Common myeloid progenitor, CD34-positive (primary cell): ENCODE results near the gene SACM1L.
"Not testable (repeated sequence)": the region's sequence is repeated elsewhere in the genome, so short reads cannot be mapped to it uniquely, and the experiment has no call there.

Source experiments
- CTCF ChIA-PET: fragments of 350-600 bp; sonication (Branson Sonifier 250); formaldehyde crosslinking; loops from one replicate; lab custom pipeline; 2021; ENCODE audit warnings: antibody characterized with exemption; lab: Charles Lee
- POLR2A ChIA-PET: fragments of 350-600 bp; sonication (Branson Sonifier 250); formaldehyde crosslinking; loops from one replicate; lab custom pipeline; 2021; ENCODE audit warnings: antibody characterized with exemption; lab: Charles Lee
- DNase-seq, 3 donors: peaks; one replicate each; pipeline versions ENCODE4 v3.0.0 to v3.0.0-alpha.2; 2013
- H3K27ac ChIP-seq, 2 experiments: 1 replicate in 1 of 2; 2 replicates in 1 of 2; pipeline ENCODE4 v1.7.0; 2013; ENCODE audit warnings: inconsistent platforms in 2 of 2, low read length in 2 of 2, mild to moderate bottlenecking in 2 of 2, low read depth in 1 of 2, moderate library complexity in 1 of 2; ENCODE audit not compliant: severe bottlenecking in 2 of 2, insufficient read depth in 1 of 2, poor library complexity in 1 of 2
- H3K27me3 ChIP-seq, 5 experiments: replicated peaks in 2 of 5; 1 replicate in 3 of 5; 2 replicates in 2 of 5; pipeline versions ENCODE4 v1.6.1 to v1.7.0; 2013; ENCODE audit warnings: low read length in 4 of 5, mild to moderate bottlenecking in 2 of 5, moderate library complexity in 2 of 5, inconsistent platforms in 1 of 5; ENCODE audit not compliant: insufficient read depth in 5 of 5, control insufficient read depth in 4 of 5
- H3K36me3 ChIP-seq, 4 experiments: 1 replicate in 2 of 4; 2 replicates in 2 of 4; pipeline versions ENCODE4 v1.6.1 to v1.7.0; 2013; ENCODE audit warnings: low read length in 3 of 4, control low read depth in 1 of 4, mild to moderate bottlenecking in 1 of 4; ENCODE audit not compliant: control insufficient read depth in 4 of 4, insufficient read depth in 4 of 4
- H3K4me1 ChIP-seq, 4 experiments: 1 replicate in 3 of 4; 2 replicates in 1 of 4; pipeline versions ENCODE4 v1.6.1 to v1.7.1; 2013; ENCODE audit warnings: low read length in 3 of 4, mild to moderate bottlenecking in 3 of 4, control low read depth in 1 of 4, inconsistent platforms in 1 of 4, moderate library complexity in 1 of 4; ENCODE audit not compliant: control insufficient read depth in 4 of 4, insufficient read depth in 4 of 4; ENCODE audit errors: control extremely low read depth in 1 of 4
- H3K4me3 ChIP-seq, 7 experiments: 1 replicate in 4 of 7; 2 replicates in 3 of 7; pipeline versions ENCODE4 v1.5.1 to v1.7.0; 2013; ENCODE audit warnings: mild to moderate bottlenecking in 7 of 7, low read length in 6 of 7, moderate library complexity in 6 of 7, inconsistent platforms in 2 of 7, low read depth in 2 of 7, control low read depth in 1 of 7; ENCODE audit not compliant: insufficient read depth in 4 of 7, control insufficient read depth in 1 of 7; ENCODE audit errors: extremely low read depth in 1 of 7
- H3K9me3 ChIP-seq, 5 experiments: 1 replicate in 4 of 5; 2 replicates in 1 of 5; pipeline versions ENCODE4 v1.6.1 to v1.7.1; 2013; ENCODE audit warnings: low read length in 4 of 5, mild to moderate bottlenecking in 2 of 5, inconsistent platforms in 1 of 5, low read depth in 1 of 5, moderate library complexity in 1 of 5; ENCODE audit not compliant: control insufficient read depth in 4 of 5, insufficient read depth in 2 of 5; ENCODE audit errors: control extremely low read depth in 1 of 5
- whole genome bisulfite sequencing: methylation state at CpG from one replicate; pipeline ENCODE4 v1.1.5; 2013; ENCODE audit not compliant: insufficient coverage; 5-methylcytosine and 5-hydroxymethylcytosine counted together

The SACM1L gene

DNA sequence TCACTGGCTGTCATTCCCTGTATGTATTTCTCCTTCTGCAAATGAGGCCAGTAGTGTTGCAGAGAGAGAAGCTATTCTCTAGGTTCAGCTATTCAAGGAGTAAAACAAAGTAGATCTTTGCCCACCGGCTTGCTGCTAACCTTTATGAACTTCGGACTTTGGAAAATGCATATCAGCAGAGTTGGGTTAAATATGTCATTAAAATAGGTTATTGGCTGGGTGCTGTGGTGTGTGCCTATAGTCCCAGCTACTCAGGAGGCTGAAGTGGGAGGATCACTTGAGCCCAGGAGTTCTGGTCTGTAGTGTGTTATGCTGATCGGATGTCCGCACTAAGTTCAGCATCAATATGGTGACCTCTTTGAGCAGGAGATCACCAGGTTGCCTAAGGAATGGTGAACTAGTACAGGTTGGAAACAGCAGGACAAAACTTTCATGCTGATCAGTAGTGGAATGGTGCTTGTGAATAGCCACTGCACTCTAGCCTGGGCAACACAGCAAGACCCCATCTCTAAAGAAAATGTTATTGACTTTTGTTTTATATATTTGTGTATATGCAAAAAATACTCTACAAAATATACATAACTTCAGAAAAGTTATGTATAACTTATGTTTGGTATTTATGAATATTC, 53.4 kb downstream of the SACM1L start:
- Histone ChIP-seq H3K4me1 (peaks cover 0 to 12% (median 4%) of the 10 kb centered on the region in 4 experiments), H3K36me3 (peaks cover 33 to 93% (median 64%) of the 10 kb centered on the region in 4 experiments), H3K4me3 (no peak overlapping the region), H3K27ac (no peak overlapping the region), H3K27me3 (no peaks in the 10 kb centered on the region), H3K9me3 (no peaks in the 10 kb centered on the region)
- CTCF ChIA-PET = interaction anchor here (0.6 to 2.1 kb wide), 3 partner anchors 23 to 798 kb away, joined by 3 to 6 read pairs (median 4); no protein-coding TSS in a partner anchor
- POLR2A ChIA-PET = no interaction called here
- WGBS = 100% methylated on average over 4 of the region's 4 CpGs
- no peak for DNase-seq

GRCh38 chr3:45746165-45746776, 57.1 kb downstream of the SACM1L start:
- ChIA-PET POLR2A (no interaction called here), CTCF (no interaction called here)
- H3K27ac ChIP-seq = no peak overlapping the region
- DNase-seq = no peak
- H3K4me1 ChIP-seq = peaks cover 0 to 10% (median 4%) of the 10 kb centered on the region in 4 experiments
- no peaks in the 10 kb centered on the region for H3K9me3 ChIP-seq
- H3K4me3 ChIP-seq = no peak overlapping the region
- H3K36me3 ChIP-seq = peaks cover 22 to 63% (median 43%) of the 10 kb centered on the region in 4 experiments
- no peaks in the 10 kb centered on the region for H3K27me3 ChIP-seq
- 94% methylated on average over 29 of the region's 32 CpGs for WGBS

- 93% methylated on average over 14 of the region's 18 CpGs for WGBS
- H3K27me3 ChIP-seq = no peaks in the 10 kb centered on the region
- ChIA-PET POLR2A (no interaction called here), CTCF (interaction anchor here (0.8 kb wide), 1 partner anchor 160 kb away, joined by 3 read pairs; no protein-coding TSS in a partner anchor)
- H3K4me3 ChIP-seq = no peak overlapping the region
- no peak for DNase-seq
- peaks cover 22 to 57% (median 37%) of the 10 kb centered on the region in 4 experiments for H3K36me3 ChIP-seq
- H3K9me3 ChIP-seq = no peaks in the 10 kb centered on the region
- no peak overlapping the region for H3K27ac ChIP-seq
- peaks cover 0 to 3% (median under 1%) of the 10 kb centered on the region in 4 experiments for H3K4me1 ChIP-seq
These were observed 57.8 kb downstream of the SACM1L start for GRCh38 chr3:45746777-45747622.

DNA sequence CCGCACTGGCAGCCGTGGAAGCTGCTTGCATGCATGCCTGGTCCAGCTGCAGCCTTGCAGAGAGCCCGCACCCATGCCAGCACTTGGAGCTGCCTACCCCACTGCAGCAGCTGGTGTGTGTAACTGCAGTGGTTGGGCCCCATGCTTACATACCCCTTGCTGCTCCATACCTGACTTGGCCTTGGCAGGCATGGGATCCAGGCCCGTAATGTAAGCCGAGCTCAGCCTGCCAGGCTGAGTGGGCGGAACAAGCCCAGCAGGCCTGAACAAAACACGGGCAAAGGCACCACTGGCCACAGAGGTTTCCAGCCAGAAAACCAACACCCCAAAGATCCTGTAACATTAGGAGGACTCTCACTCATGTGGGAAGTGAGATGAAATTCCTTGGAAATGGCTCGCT, 58.9 kb downstream of the SACM1L start:
- no peaks in the 10 kb centered on the region for H3K4me1 ChIP-seq
- H3K9me3 ChIP-seq = no peaks in the 10 kb centered on the region
- CTCF ChIA-PET = interaction anchor here (0.8 kb wide), 2 partner anchors 159 to 191 kb away, joined by 3 read pairs; no protein-coding TSS in a partner anchor
- 98% methylated on average over 6 of the region's 8 CpGs for WGBS
- no peak for DNase-seq
- H3K36me3 ChIP-seq = peaks cover 20 to 49% (median 29%) of the 10 kb centered on the region in 4 experiments
- H3K27ac ChIP-seq = no peak overlapping the region
- POLR2A ChIA-PET = no interaction called here
- H3K27me3 ChIP-seq = no peaks in the 10 kb centered on the region
- no peak overlapping the region for H3K4me3 ChIP-seq

GRCh38 chr3:45749036-45749600, 59.9 kb downstream of the SACM1L start:
- 94% methylated on average over 2 of the region's 4 CpGs for WGBS
- H3K9me3 ChIP-seq, H3K27me3 ChIP-seq, H3K4me1 ChIP-seq, H3K4me3 ChIP-seq, POLR2A ChIA-PET, H3K27ac ChIP-seq: not testable (repeated sequence)
- CTCF ChIA-PET = interaction anchor here (1.1 to 2.3 kb wide), 3 partner anchors 11 to 59 kb away, joined by 3 to 7 read pairs (median 3); no protein-coding TSS in a partner anchor
- peaks cover 12 to 38% (median 22%) of the 10 kb centered on the region in 4 experiments for H3K36me3 ChIP-seq
- DNase-seq = peak in 1 of 3 donors; percentile 6

- ChIA-PET POLR2A (no interaction called here), CTCF (interaction anchor here (1.1 to 2.3 kb wide), 4 partner anchors 11 to 60 kb away, joined by 3 to 7 read pairs (median 4); no protein-coding TSS in a partner anchor)
- no peaks in the 10 kb centered on the region for H3K4me1 ChIP-seq
- H3K4me3 ChIP-seq = no peak overlapping the region
- no peaks in the 10 kb centered on the region for H3K27me3 ChIP-seq
- peaks cover 9 to 32% (median 18%) of the 10 kb centered on the region in 4 experiments for H3K36me3 ChIP-seq
- DNase-seq = no peak
- 96% methylated on average over 4 of the region's 4 CpGs for WGBS
- H3K9me3 ChIP-seq = no peaks in the 10 kb centered on the region
- no peak overlapping the region for H3K27ac ChIP-seq
These were observed 60.7 kb downstream of the SACM1L start for GRCh38 chr3:45749880-45750279.
